NCI-H345 (cell line): ENCODE measurements around the gene FHOD3.
A peak's percentile ranks its signal among the peaks of the same experiment; 100 is the strongest.
"Not testable (repeated sequence)": the region's sequence is repeated elsewhere in the genome, so short reads cannot be mapped to it uniquely, and the experiment has no call there.

Source experiments
- DNase-seq: peaks from one replicate; lab custom pipeline; 2025; lab: John Stamatoyannopoulos, UW

FHOD3 gene

GRCh38 chr18:36798738-36799473, 501.4 kb downstream of the FHOD3 start:
- DNase-seq = no peak

- no peak for DNase-seq
Observed at GRCh38 chr18:36805105-36805504, 507.6 kb downstream of the FHOD3 start.

- DNase-seq = no peak
Observed at GRCh38 chr18:36808681-36809080, 511.2 kb downstream of the FHOD3 start.

- peak; percentile 69 for DNase-seq
Observed at GRCh38 chr18:36809590-36810381, 512.3 kb downstream of the FHOD3 start.

- no peak for DNase-seq
Observed at GRCh38 chr18:36811430-36811829, 513.9 kb downstream of the FHOD3 start.

- DNase-seq = no peak
Observed at GRCh38 chr18:36811955-36812354, 514.4 kb downstream of the FHOD3 start.

- no peak for DNase-seq
Observed at GRCh38 chr18:36812678-36813077, 515.2 kb downstream of the FHOD3 start.

- DNase-seq = no peak
Observed at GRCh38 chr18:36813101-36813775, 515.7 kb downstream of the FHOD3 start.

GRCh38 chr18:36813824-36814223, 516.3 kb downstream of the FHOD3 start:
- DNase-seq = no peak

- no peak for DNase-seq
Observed at GRCh38 chr18:36814994-36815393, 517.5 kb downstream of the FHOD3 start.

GRCh38 chr18:36816096-36816495, 518.6 kb downstream of the FHOD3 start:
- not testable (repeated sequence) for DNase-seq

GRCh38 chr18:36817039-36817438, 519.5 kb downstream of the FHOD3 start:
- DNase-seq = no peak

GRCh38 chr18:36818652-36819051, 521.1 kb downstream of the FHOD3 start:
- DNase-seq = no peak

GRCh38 chr18:36819621-36820020, 522.1 kb downstream of the FHOD3 start:
- no peak for DNase-seq

- no peak for DNase-seq
Observed at GRCh38 chr18:36821681-36822080, 524.2 kb downstream of the FHOD3 start.

- DNase-seq = no peak
Observed at GRCh38 chr18:36825526-36825925, 528.0 kb downstream of the FHOD3 start.

GRCh38 chr18:36826556-36826955, 529.0 kb downstream of the FHOD3 start:
- no peak for DNase-seq

- DNase-seq = peak; percentile 51
Observed at GRCh38 chr18:36828157-36828629, 530.7 kb downstream of the FHOD3 start.

- peak; percentile 93 for DNase-seq
Observed at GRCh38 chr18:36828630-36829361, 531.3 kb downstream of the FHOD3 start, which contains the start of the genes KIAA1328 and TPGS2. Gene KIAA1328, plus strand, starts transcription at chr18:36829127. Its CDS starts 12 bp downstream, at chr18:36829139. Gene TPGS2, minus strand, starts transcription at chr18:36829002. Its CDS starts 235 bp downstream, at chr18:36828767.
